GM18505 (cell line): Measurements from ENCODE around the gene TUBB.
A peak's percentile ranks its signal among the peaks of the same experiment; 100 is the strongest.

ENCODE experiments used
- ATAC-seq: cut with Tn5 transposase; IDR thresholded peaks from one replicate; pipeline ENCODE4 v1.9.1; 2021; ENCODE audit not compliant: unreplicated experiment
- POLR2A ChIP-seq: IDR thresholded peaks from 4 replicates; pipeline ENCODE4 v1.6.1; 2011; ENCODE audit warnings: borderline replicate concordance; ENCODE audit not compliant: insufficient read depth, insufficient read length; ENCODE audit errors: extremely low read depth

TUBB gene

DNA sequence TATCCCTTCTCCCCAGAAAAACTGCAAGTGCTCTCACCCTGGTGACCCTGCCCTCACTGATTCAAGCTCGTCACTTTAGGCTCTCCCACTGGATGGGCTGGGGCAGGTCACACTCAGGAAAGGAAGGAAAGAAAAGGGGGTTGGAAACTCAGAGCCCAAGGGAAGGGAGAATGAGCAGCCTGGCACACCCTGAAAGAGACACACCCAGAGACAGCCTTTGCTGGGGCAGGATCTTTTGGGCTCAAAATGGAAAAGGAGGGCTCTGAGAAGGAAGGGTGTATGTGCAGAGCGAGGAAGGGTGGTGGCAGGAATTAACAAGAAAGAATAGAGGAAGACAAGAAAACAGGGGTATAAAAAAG is 36.2 kb upstream of the TUBB start:
- TF ChIP-seq POLR2A: no peak
- ATAC-seq: no peak

DNA sequence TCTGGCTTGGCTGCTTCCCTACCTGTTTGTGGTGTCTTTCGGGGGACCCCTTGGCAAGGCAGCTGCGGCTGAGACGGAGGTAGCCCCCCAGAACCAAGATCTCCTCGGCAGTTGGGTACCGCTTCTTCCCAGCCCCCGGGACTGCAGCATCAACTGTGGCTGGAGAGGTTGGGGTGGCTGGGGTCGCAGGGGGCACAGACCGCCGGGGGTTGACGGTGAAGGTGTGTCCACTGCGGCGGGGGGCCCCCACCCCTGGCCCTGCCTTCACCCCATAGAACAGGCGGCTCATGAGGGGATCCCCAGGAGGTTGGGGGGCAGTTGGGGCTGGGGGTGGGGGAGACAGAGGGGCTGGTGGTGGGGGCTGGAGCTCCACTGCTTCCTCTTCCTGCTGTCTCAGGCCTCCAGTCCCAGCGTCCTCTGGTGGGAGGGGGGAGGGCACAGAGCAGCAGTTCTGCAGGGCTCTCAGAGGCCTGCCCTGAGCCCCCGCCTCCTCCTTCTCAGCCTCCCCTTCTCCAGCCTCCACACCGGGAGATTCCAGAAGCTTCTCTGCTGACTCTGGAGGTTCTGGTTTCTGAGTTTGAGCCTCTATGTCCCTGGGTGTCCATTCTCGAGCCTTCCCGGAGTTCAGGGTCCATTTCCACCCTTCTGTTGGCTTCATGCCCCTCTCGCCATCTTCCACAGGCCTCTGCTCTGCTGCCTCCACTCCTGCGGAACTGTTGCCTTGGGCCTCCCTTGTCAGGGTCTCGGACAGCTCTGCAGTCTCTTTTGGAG is 35.6 kb upstream of the TUBB start:
- ATAC-seq: no peak
- peak; percentile 39 for TF ChIP-seq POLR2A

DNA sequence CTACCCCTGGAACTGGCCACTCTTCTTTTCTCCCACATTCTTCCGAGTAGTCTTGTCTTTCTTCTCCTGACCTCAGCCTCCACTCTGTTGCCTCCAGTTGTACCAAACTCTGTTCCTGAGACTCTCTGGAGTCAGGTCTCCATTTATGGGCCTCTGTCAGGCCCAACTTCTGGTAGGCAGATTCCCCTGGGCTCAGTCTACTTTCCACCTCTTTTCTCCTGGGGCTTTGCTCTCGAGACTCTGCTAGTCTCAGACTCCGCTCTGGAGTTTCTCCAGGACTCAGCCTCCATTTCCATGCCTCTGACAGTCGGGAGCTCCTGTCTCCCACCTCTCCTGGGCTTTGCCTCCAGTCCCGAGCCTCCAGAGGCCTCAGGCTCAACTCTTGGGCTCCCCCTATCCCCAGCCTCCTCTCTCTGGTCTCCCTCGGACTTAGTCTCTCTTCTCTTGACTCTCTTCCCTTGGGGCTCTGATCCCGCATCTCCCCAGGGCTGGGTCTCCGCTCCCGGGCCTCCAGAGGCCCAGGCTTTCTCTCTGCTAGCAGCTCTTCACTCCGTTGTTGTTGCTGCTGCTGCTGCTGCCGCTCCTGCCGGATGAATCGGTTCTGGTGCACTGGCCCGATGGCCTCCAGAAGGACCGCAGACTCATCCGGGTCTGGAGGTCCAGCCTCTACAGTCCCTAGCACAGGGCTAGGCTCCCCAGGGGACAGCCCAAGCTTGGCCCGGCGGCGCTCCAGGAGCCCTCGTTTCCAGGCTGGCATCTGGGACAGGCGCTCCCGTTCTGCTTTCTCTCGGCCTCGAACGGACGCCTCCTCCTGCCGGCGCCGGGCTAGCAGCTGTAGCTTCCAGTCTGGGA is 34.8 kb upstream of the TUBB start:
- peak; percentile 46 for TF ChIP-seq POLR2A
- no peak for ATAC-seq

DNA sequence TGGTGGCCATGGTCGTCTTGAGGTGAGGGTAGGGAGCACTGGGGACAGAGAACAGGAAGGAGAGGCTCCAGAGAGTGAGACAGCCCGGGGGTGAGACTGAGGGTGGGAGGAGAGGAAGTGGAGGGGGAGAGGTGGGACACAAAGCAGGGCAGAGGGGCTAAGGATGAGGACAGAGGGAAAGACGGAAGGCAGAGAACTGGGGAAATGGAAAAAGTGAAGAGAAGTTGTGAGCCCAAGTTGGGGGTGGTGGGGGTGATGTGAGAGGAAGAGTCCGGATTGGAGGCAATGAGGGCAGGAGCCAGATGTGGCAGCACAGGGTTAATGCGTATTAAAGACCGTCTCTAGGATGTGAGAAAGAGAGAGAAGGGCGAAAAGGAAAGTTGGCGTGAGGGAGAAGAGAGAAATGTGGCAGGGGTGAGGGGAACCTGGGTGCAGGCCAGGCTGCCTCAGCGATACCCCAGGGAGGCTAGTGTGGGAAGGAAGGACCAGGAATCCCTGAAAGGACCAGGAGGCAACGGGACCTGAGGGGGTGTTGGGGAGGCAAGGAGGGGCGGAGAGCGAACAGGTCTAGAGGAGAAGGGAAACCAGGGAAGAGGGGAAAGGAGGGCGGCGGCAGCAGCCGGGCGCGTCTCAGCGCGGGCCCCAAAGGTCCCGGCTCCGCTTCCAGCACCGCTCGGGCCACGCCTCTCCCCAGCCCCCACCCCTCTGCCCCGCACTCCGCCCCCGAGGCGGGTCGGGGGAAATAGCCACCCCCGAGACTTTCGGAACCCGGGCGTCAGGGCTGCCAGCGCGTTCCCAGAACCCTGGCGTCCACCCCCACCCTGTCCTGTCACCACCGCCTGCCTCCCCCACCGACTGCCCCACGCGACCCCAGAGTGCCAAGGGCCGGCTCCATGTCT is 33.9 kb upstream of the TUBB start, which contains the start of gene PPP1R18:
PPP1R18 (minus strand) TSS at position 637 of the 899 bp plus-strand sequence; CDS start at position 10, 627 bp downstream.
- peak; percentile 55 for TF ChIP-seq POLR2A
- ATAC-seq: no peak

DNA sequence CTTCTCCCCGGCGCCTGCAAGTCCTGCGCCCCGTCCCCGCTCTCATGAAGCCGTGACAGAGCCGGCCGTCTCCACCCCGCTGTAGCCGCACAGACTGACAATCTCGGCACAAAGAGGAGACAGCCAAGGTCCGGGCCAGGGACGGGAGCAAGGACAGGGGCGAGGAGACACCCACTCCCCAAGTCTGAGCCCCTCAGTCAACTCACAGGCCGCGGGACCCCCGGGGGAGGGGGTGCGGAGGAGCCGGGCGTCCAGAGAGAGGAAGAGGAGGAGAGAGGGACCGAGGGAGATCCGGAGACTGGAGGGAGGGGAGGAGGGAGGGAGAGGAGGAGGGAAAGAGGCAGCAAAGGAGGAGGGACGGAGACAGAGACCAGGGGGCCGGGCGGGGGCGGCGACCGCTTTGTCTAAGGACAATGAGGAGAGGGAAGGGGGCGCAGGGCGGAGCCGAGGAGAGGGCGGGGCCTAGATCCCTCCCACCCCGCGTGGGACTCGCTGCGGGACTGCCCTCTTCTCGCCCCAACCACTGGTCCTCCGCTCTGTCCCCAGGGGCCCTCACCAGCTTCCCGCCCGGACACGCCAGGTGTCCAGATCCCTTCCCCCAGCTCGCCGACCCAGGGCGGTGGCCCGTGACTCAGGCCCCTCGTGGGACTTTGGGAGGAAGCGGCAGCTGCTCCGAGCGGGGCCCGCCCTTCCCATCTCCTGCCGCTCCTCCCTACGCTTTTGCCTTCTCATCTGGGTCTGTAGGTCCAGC is 33.1 kb upstream of the TUBB start:
- peak; percentile 27 for ATAC-seq
- peak; percentile 65 for TF ChIP-seq POLR2A

DNA sequence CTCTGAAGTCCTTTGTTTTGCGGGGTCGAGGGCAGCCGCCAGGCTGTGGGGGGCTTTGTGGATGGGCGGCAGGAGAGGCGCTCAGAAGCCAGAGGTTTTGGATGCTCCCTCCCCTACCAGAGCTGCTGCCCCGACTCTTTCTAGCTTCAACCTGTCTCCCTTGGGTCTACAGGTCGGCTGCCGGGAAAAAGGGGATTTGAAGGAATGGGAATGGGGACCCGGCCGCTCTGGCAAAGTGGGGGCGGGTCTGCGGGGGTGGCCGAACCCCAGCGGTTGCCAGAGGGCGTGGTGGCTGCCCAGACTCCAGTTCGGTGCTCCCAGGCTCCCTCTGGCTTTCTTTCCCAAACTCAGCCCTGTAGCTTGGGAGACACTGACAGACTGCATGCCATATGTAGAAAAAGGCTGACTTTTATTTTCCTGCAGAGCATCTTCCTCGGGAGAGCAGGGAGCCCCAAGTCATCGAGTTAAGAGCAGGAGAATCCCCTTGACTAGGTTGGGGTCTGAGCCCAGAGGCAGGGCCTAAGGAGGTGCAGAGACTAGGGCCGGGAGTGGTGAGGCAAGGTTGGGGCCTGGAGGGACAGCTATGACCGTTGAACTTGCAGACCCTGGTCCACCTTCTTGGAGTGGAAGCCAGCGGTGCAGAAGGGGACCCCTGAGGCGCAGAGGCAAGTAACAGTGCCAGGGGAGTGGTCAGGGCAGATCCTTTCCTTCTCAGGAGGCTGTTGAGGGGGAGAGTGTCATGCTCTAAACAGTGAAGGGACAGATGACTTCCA is 32.3 kb upstream of the TUBB start:
- ATAC-seq: no peak
- TF ChIP-seq POLR2A: no peak

DNA sequence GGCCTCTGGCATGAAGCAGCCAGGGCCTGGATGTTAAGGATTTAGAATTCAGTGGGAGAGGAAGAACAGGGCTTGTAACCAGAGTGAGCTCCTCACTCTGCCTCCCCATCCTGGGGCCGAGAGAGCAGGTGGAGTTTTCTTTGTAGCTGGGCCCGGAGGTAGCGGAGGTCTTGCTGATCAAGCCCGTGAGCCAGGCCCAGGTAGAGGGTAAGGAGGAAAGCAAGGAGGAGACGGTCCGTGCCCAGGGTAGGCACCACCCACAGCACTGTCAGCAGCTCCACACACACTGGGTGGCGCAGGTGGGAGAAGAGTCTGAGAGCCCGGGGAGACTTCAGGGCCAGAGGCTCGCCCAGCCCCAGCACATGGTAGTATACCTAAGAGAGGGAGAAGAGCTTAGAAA is 31.6 kb upstream of the TUBB start:
- TF ChIP-seq POLR2A: no peak
- ATAC-seq: no peak

DNA sequence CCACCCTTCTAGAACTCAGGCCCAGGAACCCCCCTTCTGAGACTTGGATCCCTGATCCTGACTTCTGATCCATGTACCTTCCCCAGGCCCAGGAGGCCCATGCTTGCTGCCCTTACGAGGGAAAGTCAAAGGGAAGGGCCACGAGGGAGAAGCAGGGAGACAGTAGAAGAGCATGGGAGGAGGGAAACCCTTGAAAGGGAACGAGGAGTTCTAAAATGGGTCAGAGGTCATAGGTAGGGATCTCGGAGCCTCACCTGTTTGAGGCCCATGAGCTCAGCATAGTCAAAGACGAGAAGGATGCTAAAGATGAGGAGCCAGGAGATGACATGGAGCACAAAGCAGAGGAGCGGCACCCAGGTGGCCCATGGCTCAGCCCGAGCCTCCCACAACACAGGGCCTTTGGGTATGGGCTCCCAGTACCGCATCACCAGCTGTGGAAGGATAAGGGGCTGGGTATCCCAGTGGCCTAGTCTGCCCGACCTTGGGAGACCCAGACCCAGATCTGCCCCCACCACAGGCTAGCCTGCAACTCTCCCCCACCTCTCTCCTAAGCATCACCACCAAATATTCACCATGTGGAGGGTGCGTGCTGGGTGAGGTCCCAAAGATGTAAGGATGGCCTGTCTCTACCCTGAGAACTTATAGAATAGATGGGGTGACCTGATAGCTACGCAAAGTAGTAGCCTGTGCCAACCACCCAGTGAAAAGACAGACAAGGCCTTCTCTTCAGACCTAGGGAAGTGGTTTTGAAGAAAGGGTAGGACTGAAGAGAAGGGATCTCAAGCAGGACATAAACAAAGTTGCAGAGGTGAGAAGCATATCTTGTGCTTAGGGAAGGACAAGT is 30.9 kb upstream of the TUBB start:
- ATAC-seq: no peak
- no peak for TF ChIP-seq POLR2A

DNA sequence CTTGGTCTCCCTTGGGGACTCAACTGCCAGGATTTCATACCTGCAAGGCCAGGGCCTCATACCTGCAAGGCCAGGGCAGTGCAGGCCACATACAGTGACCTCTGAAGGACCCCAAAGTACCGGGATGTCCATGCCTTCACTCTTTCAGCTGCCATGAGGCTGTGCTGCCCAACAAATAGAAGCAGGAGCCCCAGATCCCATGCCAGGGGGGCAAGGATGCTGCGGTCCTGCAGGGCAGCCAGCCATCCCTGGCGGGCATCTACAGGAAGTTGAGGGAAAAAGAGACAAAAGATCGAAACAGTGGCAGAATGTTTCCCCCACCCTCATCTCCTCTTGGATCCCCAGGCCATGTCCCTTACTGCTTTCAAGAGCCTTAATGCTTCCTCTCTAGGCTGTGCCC is 30.2 kb upstream of the TUBB start:
- no peak for ATAC-seq
- TF ChIP-seq POLR2A: no peak

DNA sequence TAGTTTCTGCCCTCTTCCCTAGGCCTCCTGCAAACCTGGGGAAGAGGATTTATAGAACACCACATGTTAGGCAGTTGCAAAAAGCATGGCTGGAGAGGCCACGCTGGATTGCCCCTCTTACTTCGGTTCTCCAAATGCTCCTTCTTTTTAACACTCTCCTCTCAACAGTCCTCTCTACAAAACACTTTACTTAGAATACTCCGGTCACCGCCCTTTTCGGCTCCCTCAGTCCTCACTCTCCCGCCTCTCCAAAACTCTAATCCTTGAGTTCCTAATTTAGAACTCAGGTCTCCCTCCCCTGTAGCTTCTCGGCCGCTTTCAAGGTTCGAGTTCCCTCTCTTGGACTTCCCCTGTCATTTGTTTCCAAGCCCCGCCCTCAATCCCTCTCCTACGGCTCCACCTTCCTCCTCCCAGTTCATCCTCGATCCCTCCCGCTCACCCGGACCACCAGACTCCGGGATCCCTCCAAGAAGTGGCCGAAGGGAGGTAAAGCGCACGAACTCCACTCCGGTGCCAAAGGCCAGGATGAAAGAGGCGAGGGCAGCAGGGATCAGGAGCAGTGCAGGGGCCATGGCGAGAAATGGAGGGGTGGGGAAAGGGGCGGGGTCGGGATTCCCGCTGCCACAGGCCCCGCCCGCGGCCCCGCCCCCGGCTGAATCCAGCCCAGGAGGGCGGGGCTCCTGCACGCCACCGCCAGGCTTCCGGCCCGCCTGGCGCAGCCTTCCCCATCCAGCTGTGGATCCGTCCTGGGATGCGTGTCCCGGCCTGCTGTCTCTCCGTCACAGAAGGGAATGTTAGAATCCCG is 29.5 kb upstream of the TUBB start, which contains the start of gene NRM:
NRM (minus strand) TSS at position 582 of the 805 bp plus-strand sequence; CDS start at position 572, 10 bp downstream.
- peak; percentile 63 for TF ChIP-seq POLR2A
- peak; percentile 29 for ATAC-seq
